K562 (cell line): ENCODE measurements around the gene SUCLG1. TPM values are rescaled to one million over a fixed set of nuclear protein-coding genes. Genes with fewer than 3 reads are reported as not detected.

Experiments used
- ATAC-seq: fragments of 200-7000 bp; cut with Tn5 transposase; 3 replicates; pipeline ENCODE4 v1.9.1; 2020; ENCODE audit warnings: moderate library complexity
- BruUV-seq: library from RNA; stranded (reverse); fragments of 400-500 nt; replicated peaks from 2 replicates; lab custom pipeline; 2021; lab: Mats Ljungman, UMichigan
- CTCF ChIA-PET: fragments of 300-600 bp; formaldehyde crosslinking; extraction: SDS; loops from one replicate; lab custom pipeline; 2021; ENCODE audit warnings: low intra/inter-chr PET ratio; lab: Yijun Ruan, JAX
- POLR2A ChIA-PET: fragments of 300-600, 350-650 bp; sonication (Branson Sonifier 250); formaldehyde crosslinking; extraction: SDS; loops from one replicate; lab custom pipeline; 2021; ENCODE audit warnings: antibody characterized with exemption, inconsistent platforms; lab: Yijun Ruan, JAX
- DNase-seq, 4 experiments: peaks; one replicate each; pipeline versions ENCODE4 v3.0.0 to v3.0.0-alpha.2; 2011 to 2018; ENCODE audit warnings: low spot score in 3 of 4, mixed read lengths in 3 of 4; ENCODE audit errors: extremely low read depth in 1 of 4
- FAIRE-seq: peaks from 2 replicates; lab custom pipeline; 2011; peaks lifted over from hg19 to GRCh38; lab: Jason Lieb, UNC
- H2AFZ ChIP-seq: 2 replicates; pipeline ENCODE4 v1.6.0; 2011; ENCODE audit warnings: low read depth, low read length, control low read depth, inconsistent platforms
- H3K27ac ChIP-seq: fragments of 200-600 bp; 3 replicates; pipeline ENCODE4 v1.8.0; 2011; ENCODE audit warnings: low read depth, mild to moderate bottlenecking, control low read depth, inconsistent platforms, low read length, moderate library complexity, mixed read lengths; ENCODE audit errors: extremely low read depth
- H3K27me3 ChIP-seq, 2 experiments: fragments of 300-600 bp in 1 of 2; 2 replicates in 1 of 2; 3 replicates in 1 of 2; pipeline versions ENCODE4 v1.6.0 to v1.8.0; 2011; ENCODE audit warnings: inconsistent platforms in 2 of 2, low read length in 2 of 2, mild to moderate bottlenecking in 1 of 2, mixed read lengths in 1 of 2, moderate library complexity in 1 of 2; ENCODE audit not compliant: control insufficient read depth in 2 of 2, insufficient read depth in 2 of 2
- H3K36me3 ChIP-seq: fragments of 300-600 bp; 3 replicates; pipeline ENCODE4 v1.8.0; 2011; ENCODE audit warnings: mild to moderate bottlenecking, low read length, inconsistent platforms; ENCODE audit not compliant: control insufficient read depth, insufficient read depth
- H3K4me1 ChIP-seq, 2 experiments: fragments of 200-600 bp in 1 of 2; replicated peaks in 1 of 2; 2 replicates in 1 of 2; 3 replicates in 1 of 2; pipeline versions ENCODE4 v1.5.1 to v1.8.0; 2011; ENCODE audit warnings: inconsistent platforms in 2 of 2, low read length in 2 of 2, mild to moderate bottlenecking in 1 of 2, mixed read lengths in 1 of 2, moderate library complexity in 1 of 2; ENCODE audit not compliant: control insufficient read depth in 2 of 2, insufficient read depth in 2 of 2
- H3K4me2 ChIP-seq: 2 replicates; pipeline ENCODE4 v1.6.1; 2011; ENCODE audit warnings: low read length, control low read depth, inconsistent platforms, mixed read lengths; ENCODE audit not compliant: insufficient read depth
- H3K4me3 ChIP-seq: fragments of 200-600 bp; sonication (generic), shearing (Covaris generic); 2 replicates; pipeline ENCODE4 v1.5.1; 2016; ENCODE audit warnings: control low read depth, inconsistent platforms
- H3K79me2 ChIP-seq: fragments of 200-600 bp; 3 replicates; pipeline ENCODE4 v1.8.0; 2011; ENCODE audit warnings: low read length, inconsistent platforms; ENCODE audit not compliant: control insufficient read depth, insufficient read depth
- H3K9ac ChIP-seq, 2 experiments: 2 replicates each; pipeline versions ENCODE4 v1.6.0 to v1.6.1; 2011; ENCODE audit warnings: low read depth in 2 of 2, low read length in 2 of 2, control low read depth in 1 of 2, inconsistent platforms in 1 of 2, mild to moderate bottlenecking in 1 of 2, mixed read lengths in 1 of 2; ENCODE audit not compliant: insufficient read depth in 1 of 2
- H3K9me1 ChIP-seq: one replicate; pipeline ENCODE4 v1.6.0; 2011; ENCODE audit warnings: inconsistent platforms, mild to moderate bottlenecking, low read length, moderate library complexity; ENCODE audit not compliant: control insufficient read depth, insufficient read depth
- H3K9me3 ChIP-seq: replicated peaks from 2 replicates; pipeline ENCODE4 v1.5.1; 2011; ENCODE audit warnings: low read depth, low read length, inconsistent platforms; ENCODE audit not compliant: control insufficient read depth, insufficient read depth
- H4K20me1 ChIP-seq: replicated peaks from 2 replicates; pipeline ENCODE4 v1.6.1; 2011; ENCODE audit warnings: low read length, inconsistent platforms, mixed read lengths; ENCODE audit not compliant: control insufficient read depth, insufficient read depth
- GTF2B ChIP-seq: IDR thresholded peaks from 2 replicates; pipeline ENCODE4 v1.6.1; 2011; ENCODE audit not compliant: insufficient read length; ENCODE audit errors: extremely low read depth
- MCM5 ChIP-seq: fragments of 450-650 bp; IDR thresholded peaks from 2 replicates; pipeline ENCODE4 v1.6.1; 2016; ENCODE audit warnings: low read depth
- PHF21A ChIP-seq: fragments of 450-650 bp; IDR thresholded peaks from 2 replicates; pipeline ENCODE4 v1.6.1; 2017; ENCODE audit warnings: low read depth, borderline replicate concordance
- PTBP1 ChIP-seq: fragments of 200-400 bp; formaldehyde crosslinking; IDR thresholded peaks from 2 replicates; pipeline ENCODE4 v1.6.1; 2017; ENCODE audit warnings: low read depth, low read length
- SAP30 ChIP-seq: fragments of 200-600 bp; sonication (generic); IDR thresholded peaks from 2 replicates; pipeline ENCODE4 v1.6.1; 2012; ENCODE audit warnings: borderline replicate concordance, low read depth, mild to moderate bottlenecking, moderate library complexity, low read length, control low read depth, inconsistent platforms; ENCODE audit not compliant: insufficient read depth, poor library complexity, severe bottlenecking
- USF1 ChIP-seq: sonication (generic); formaldehyde crosslinking; IDR thresholded peaks from 2 replicates; pipeline ENCODE4 v1.9.0; 2022; ENCODE audit warnings: mild to moderate bottlenecking, missing genetic modification reagents
- ZFP1 ChIP-seq: fragments of 450-650 bp; formaldehyde crosslinking; IDR thresholded peaks from 2 replicates; pipeline ENCODE4 v1.4.0; 2020; ENCODE audit warnings: mild to moderate bottlenecking, mixed read lengths
- ZNF133 ChIP-seq: fragments of 250-450 bp; sonication (Bioruptor Pico); IDR thresholded peaks from 2 replicates; pipeline ENCODE4 v1.4.0; 2020; ENCODE audit warnings: mild to moderate bottlenecking
- ZNF282 ChIP-seq: sonication (generic); formaldehyde crosslinking; IDR thresholded peaks from 2 replicates; pipeline ENCODE4 v1.8.1; 2023; ENCODE audit warnings: missing genetic modification reagents
- ZNF318 ChIP-seq, 2 experiments: fragments of 450-650 bp; IDR thresholded peaks; 2 replicates each; pipeline ENCODE4 v1.6.1; 2016; ENCODE audit warnings: mild to moderate bottlenecking in 2 of 2, borderline replicate concordance in 1 of 2, low read depth in 1 of 2, moderate library complexity in 1 of 2
- WGBS: fragments of 100-300 bp; shearing (Covaris generic); methylation state at CpG from one replicate; pipeline ENCODE4 v1.1.6; 2016; ENCODE audit warnings: low coverage, mixed read lengths; ENCODE audit not compliant: insufficient coverage; ENCODE audit errors: missing lambda C conversion rate; 5-methylcytosine and 5-hydroxymethylcytosine counted together
- in situ Hi-C: fragments of 300-500 bp; cut with MboI; formaldehyde crosslinking; loops from 4 replicates; pipeline ENCODE4 v1.15.0; 2018; ENCODE audit warnings: inconsistent platforms, mixed read lengths
- intact Hi-C: fragments of 100-400 bp; cut with micrococcal nuclease; formaldehyde crosslinking; loops from 2 replicates; pipeline ENCODE4 v1.14.2; 2022
- polyA plus RNA-seq, 8 experiments: library from polyadenylated mRNA; depleted of rRNA in 4 of 8; stranded (reverse) in 5 of 8; unstranded in 3 of 8; fragments of >200 nt; fragmentation: Nextera tagmentation in 2 of 8; fragmentation: Illumina TruSeq in 1 of 8; extraction: Ambion mirVana in 2 of 8; extraction: Trizol in 1 of 8; gene quantifications; 2 replicates each; pipeline versions ENCODE4 v1.2.1 to v1.2.3, GENCODE V29; 2011 to 2014; ENCODE audit warnings: inconsistent platforms in 1 of 8, missing spikeins in 1 of 8
- total RNA-seq, 7 experiments: library from RNA; depleted of rRNA in 6 of 7; stranded (reverse); fragments of >200 nt in 6 of 7; fragmentation: Illumina TruSeq in 2 of 7; extraction: Trizol in 2 of 7; gene quantifications; 2 replicates each; pipeline versions ENCODE4 v1.2.1 to v1.2.3, GENCODE V29; 2011 to 2021; ENCODE audit warnings: low replicate concordance in 1 of 7

SUCLG1 gene
- total and polyA plus RNA-seq, 9 of the 15 experiments (the other 6 are each of a cell fraction or from before 2014, with no cell fraction given), result 90.5 to 325 (median 115) TPM

DNA sequence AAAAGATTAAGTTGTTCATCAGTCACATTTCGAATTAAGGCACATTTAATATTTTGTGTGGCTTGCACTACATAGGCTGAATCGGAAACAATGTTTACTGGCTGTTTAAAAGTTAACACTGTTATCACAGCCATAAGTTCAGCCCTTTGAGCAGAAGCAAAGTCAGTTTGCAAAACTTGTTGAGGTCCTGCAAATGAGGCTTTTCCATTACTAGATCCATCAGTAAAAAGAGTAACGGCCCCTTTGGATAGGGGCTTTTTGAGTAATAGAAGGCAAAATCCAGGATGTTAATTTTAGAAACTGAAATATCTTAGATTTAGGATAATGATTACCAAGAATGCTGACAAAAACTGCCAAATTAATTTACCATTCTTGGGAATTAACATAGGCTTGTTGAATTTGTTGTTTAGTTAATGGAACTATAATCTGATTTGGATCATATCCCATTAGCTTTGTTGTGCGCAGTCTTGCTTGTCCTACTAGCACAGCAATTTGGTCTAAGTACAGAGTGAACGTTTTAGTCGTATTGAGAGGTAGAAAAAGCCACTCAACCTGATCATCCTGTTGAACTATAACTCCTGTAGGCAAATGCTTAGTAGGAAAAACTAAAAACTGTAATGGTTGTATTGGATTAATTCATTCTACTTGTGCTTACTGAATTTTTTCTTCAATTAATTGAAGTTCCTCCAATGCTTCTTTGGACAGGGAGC is 13.9 kb upstream of the SUCLG1 start:
- Histone ChIP-seq H3K27ac (no peak overlapping the region), H3K36me3 (no peaks in the 10 kb centered on the region), H3K27me3 (no peaks in the 10 kb centered on the region), H3K4me2 (no peak overlapping the region), H2AFZ (no peak overlapping the region), H4K20me1 (no peaks in the 10 kb centered on the region), H3K4me3 (no peak overlapping the region), H3K9me1 (no peaks in the 10 kb centered on the region), H3K4me1 (no peaks in the 10 kb centered on the region), H3K9ac (no peak overlapping the region), H3K79me2 (no peaks in the 10 kb centered on the region), H3K9me3 (no peaks in the 10 kb centered on the region)
- in situ Hi-C loops, result no loop called here
- FAIRE-seq, result no peak
- BruUV-seq, result no TSS peak
- WGBS, result 0% methylated on average over 6 of the region's 6 CpGs
- intact Hi-C loops, result no loop called here
- no peak for ATAC-seq
- CTCF ChIA-PET, result no interaction called here
- TF ChIP-seq ZNF282 (no peak), ZFP1 (no peak), ZNF318 (IDR thresholded peaks at IDR 0.05; ENCODE audit: borderline replicate concordance in 1 of 2, low read depth in 1 of 2) (no peak), PHF21A (no peak), GTF2B (no peak), MCM5 (no peak), PTBP1 (no peak), SAP30 (no peak), USF1 (CRISPR knock-in tag) (no peak), ZNF133 (CRISPR knock-in tag) (no peak)
- DNase-seq, result no peak
- POLR2A ChIA-PET, result interaction anchor here (1.2 kb wide), 1 partner anchor 11 kb away, joined by 3 read pairs; no protein-coding TSS in a partner anchor
